ENCODE measurements around the gene RAD50. TPM values are rescaled to one million over a fixed set of nuclear protein-coding genes. Genes with fewer than 3 reads are reported as not detected.

Gene RAD50
- total RNA-seq, 1 donor from 2014 or later: 35.2 TPM

- Mint-ChIP-seq H3K4me1 (no peaks in the 10 kb centered on the region), H3K9me3 (no peaks in the 10 kb centered on the region), H3K27me3 (ENCODE audit: low read depth) (no peaks in the 10 kb centered on the region), H3K27ac (ENCODE audit: unreplicated experiment) (no peak overlapping the region), H3K36me3 (ENCODE audit: low read depth) (peaks cover 11% of the 10 kb centered on the region), H3K4me3 (no peak overlapping the region)
- no peak for TF ChIP-seq CTCF (conservative IDR thresholded peaks at IDR 0.05)
- no peak for DNase-seq (ENCODE audit: low read depth, low spot score)
Measured at GRCh38 chr5:132639706-132640130, 82.9 kb downstream of the RAD50 start.

GRCh38 chr5:132640613-132641012 is 83.8 kb downstream of the RAD50 start:
- Mint-ChIP-seq H3K4me3 (no peak overlapping the region), H3K27me3 (ENCODE audit: low read depth) (no peaks in the 10 kb centered on the region), H3K4me1 (no peaks in the 10 kb centered on the region), H3K9me3 (no peaks in the 10 kb centered on the region), H3K27ac (ENCODE audit: unreplicated experiment) (no peak overlapping the region), H3K36me3 (ENCODE audit: low read depth) (peaks cover 15% of the 10 kb centered on the region)
- TF ChIP-seq CTCF (conservative IDR thresholded peaks at IDR 0.05): no peak
- no peak for DNase-seq (ENCODE audit: low read depth, low spot score)

GRCh38 chr5:132641241-132641723 is 84.5 kb downstream of the RAD50 start:
- no peaks in the 10 kb centered on the region for H3K9me3 Mint-ChIP-seq
- H3K36me3 Mint-ChIP-seq (ENCODE audit: low read depth): peaks cover 15% of the 10 kb centered on the region
- no peaks in the 10 kb centered on the region for H3K27me3 Mint-ChIP-seq (ENCODE audit: low read depth)
- no peaks in the 10 kb centered on the region for H3K4me1 Mint-ChIP-seq
- no peak for DNase-seq (ENCODE audit: low read depth, low spot score)
- H3K27ac Mint-ChIP-seq (ENCODE audit: unreplicated experiment): no peak overlapping the region
- TF ChIP-seq CTCF (conservative IDR thresholded peaks at IDR 0.05): no peak
- H3K4me3 Mint-ChIP-seq: no peak overlapping the region

GRCh38 chr5:132641841-132642240 is 85.1 kb downstream of the RAD50 start:
- H3K9me3 Mint-ChIP-seq: no peaks in the 10 kb centered on the region
- H3K27me3 Mint-ChIP-seq (ENCODE audit: low read depth): no peaks in the 10 kb centered on the region
- no peak overlapping the region for H3K27ac Mint-ChIP-seq (ENCODE audit: unreplicated experiment)
- no peak for TF ChIP-seq CTCF (conservative IDR thresholded peaks at IDR 0.05)
- H3K36me3 Mint-ChIP-seq (ENCODE audit: low read depth): peaks cover 15% of the 10 kb centered on the region
- no peak for DNase-seq (ENCODE audit: low read depth, low spot score)
- H3K4me1 Mint-ChIP-seq: no peaks in the 10 kb centered on the region
- no peak overlapping the region for H3K4me3 Mint-ChIP-seq

GRCh38 chr5:132644177-132644576 is 87.4 kb downstream of the RAD50 start:
- TF ChIP-seq CTCF (conservative IDR thresholded peaks at IDR 0.05): no peak
- Mint-ChIP-seq H3K27me3 (ENCODE audit: low read depth) (peaks cover 3% of the 10 kb centered on the region), H3K4me1 (no peaks in the 10 kb centered on the region), H3K9me3 (peaks cover 9% of the 10 kb centered on the region), H3K4me3 (no peak overlapping the region), H3K27ac (ENCODE audit: unreplicated experiment) (no peak overlapping the region), H3K36me3 (ENCODE audit: low read depth) (peaks cover 26% of the 10 kb centered on the region)
- no peak for DNase-seq (ENCODE audit: low read depth, low spot score)

Measured in neural crest cell (in vitro differentiated cells).